Hematopoietic multipotent progenitor cell treated with erythropoietin and hydrocortisone succinate and interleukin-3 and kit ligand, for 4 days (in vitro differentiated cells): ENCODE data around the gene IER2.

ENCODE experiments used
- DNase-seq: peaks from one replicate; pipeline ENCODE4 v3.0.0-alpha.2; 2015

IER2 gene

GRCh38 chr19:13119627-13120026, 30.6 kb upstream of the IER2 start:
- no peak for DNase-seq

- DNase-seq: no peak
Measured at GRCh38 chr19:13120031-13120430, 30.2 kb upstream of the IER2 start.

- no peak for DNase-seq
Measured at GRCh38 chr19:13120817-13121216, 29.4 kb upstream of the IER2 start.

GRCh38 chr19:13121551-13122274, 28.5 kb upstream of the IER2 start:
- DNase-seq: no peak

GRCh38 chr19:13122275-13122878, 27.8 kb upstream of the IER2 start:
- DNase-seq: no peak

- no peak for DNase-seq
Measured at GRCh38 chr19:13122980-13123957, 26.9 kb upstream of the IER2 start.

GRCh38 chr19:13127051-13127450, 23.2 kb upstream of the IER2 start:
- no peak for DNase-seq

- DNase-seq: peak; percentile 37
Measured at GRCh38 chr19:13127811-13128575, 22.2 kb upstream of the IER2 start.

GRCh38 chr19:13128583-13128982, 21.6 kb upstream of the IER2 start:
- DNase-seq: no peak

- no peak for DNase-seq
Measured at GRCh38 chr19:13129384-13129783, 20.8 kb upstream of the IER2 start.

- DNase-seq: no peak
Measured at GRCh38 chr19:13130886-13131490, 19.2 kb upstream of the IER2 start.

- DNase-seq: peak; percentile 92
Measured at GRCh38 chr19:13132471-13133180, 17.6 kb upstream of the IER2 start.

- DNase-seq: no peak
Measured at GRCh38 chr19:13133241-13133870, 16.9 kb upstream of the IER2 start.

- no peak for DNase-seq
Measured at GRCh38 chr19:13134626-13135025, 15.6 kb upstream of the IER2 start.

GRCh38 chr19:13135068-13136062, 14.8 kb upstream of the IER2 start:
- no peak for DNase-seq

GRCh38 chr19:13137290-13137794, 12.9 kb upstream of the IER2 start:
- no peak for DNase-seq

- no peak for DNase-seq
Measured at GRCh38 chr19:13138171-13138915, 11.9 kb upstream of the IER2 start.

GRCh38 chr19:13138916-13139198, 11.4 kb upstream of the IER2 start:
- DNase-seq: no peak
